ENCODE results near the gene HRCT1. TPM values are rescaled to one million over a fixed set of nuclear protein-coding genes. Genes with fewer than 3 reads are reported as not detected.

Gene HRCT1
- total and polyA plus RNA-seq, 2 of the 4 experiments (the other 2 are of a cell fraction): 1.1 to 3.9 TPM

- no peak overlapping the region for H2BK5ac ChIP-seq (ENCODE audit: low read depth, low read length, poor library complexity, severe bottlenecking)
- peaks cover 34% of the 10 kb centered on the region for H3K27me3 ChIP-seq (ENCODE audit: control insufficient read depth, insufficient read depth, low read length)
- H3K79me1 ChIP-seq (ENCODE audit: low read depth in 1 of 2, low read length in 2 of 2): no peaks in the 10 kb centered on the region
- H2AK5ac ChIP-seq (ENCODE audit: low read depth, low read length): no peak overlapping the region
- H3K9me1 ChIP-seq (ENCODE audit: insufficient read depth, low read length): no peaks in the 10 kb centered on the region
- H2BK15ac ChIP-seq (ENCODE audit: low read depth, low read length): no peak overlapping the region
- H4K8ac ChIP-seq (ENCODE audit: low read depth in 2 of 2, low read length in 2 of 2): no peak overlapping the region
- H3K9me3 ChIP-seq (ENCODE audit: control insufficient read depth, insufficient read depth, low read length): no peaks in the 10 kb centered on the region
- no peak overlapping the region for H3K56ac ChIP-seq (ENCODE audit: extremely low read depth, insufficient read depth, low read length)
- H3K14ac ChIP-seq (replicated peaks; ENCODE audit: low read depth, low read length): no peak overlapping the region
- no TSS peak for BruUV-seq (replicated peaks)
- H3K18ac ChIP-seq (ENCODE audit: low read depth, low read length): no peak overlapping the region
- H3K4me3 ChIP-seq (ENCODE audit: insufficient read depth, low read depth, low read length): no peak overlapping the region
- 100% methylated on average over 1 of the region's 3 CpGs; no CpG with 5 or more reads in 1 of the 2 experiments for WGBS, 2 experiments (ENCODE audit: extremely low coverage in 2 of 2, insufficient read length in 1 of 2)
- H2BK20ac ChIP-seq (ENCODE audit: low read depth, low read length): no peak overlapping the region
- no peak overlapping the region for H2AK9ac ChIP-seq (replicated peaks; ENCODE audit: low read depth, low read length, poor library complexity)
- no peak for DNase-seq
- no peak overlapping the region for H3K27ac ChIP-seq (ENCODE audit: insufficient read depth, low read length)
- H3K23ac ChIP-seq (ENCODE audit: low read depth, low read length): no peak overlapping the region
- no peak overlapping the region for H2BK120ac ChIP-seq (ENCODE audit: low read depth, low read length)
- dilution Hi-C loops (cut with HindIII; ENCODE audit: low sequenced_read_pairs, unreplicated experiment): no loop called here
- H3K4me1 ChIP-seq (ENCODE audit: control insufficient read depth, insufficient read depth, low read length): no peaks in the 10 kb centered on the region
- no peak for ATAC-seq (ENCODE audit: low read depth)
- in situ Hi-C loops (cut with MboI; ENCODE audit: low sequenced_read_pairs): no loop called here
- H4K20me1 ChIP-seq (ENCODE audit: insufficient read depth, low read length): no peaks in the 10 kb centered on the region
- POLR2A ChIA-PET (ENCODE audit: unreplicated experiment): no interaction called here
- H3K9ac ChIP-seq (ENCODE audit: low read depth, low read length): no peak overlapping the region
- no peak overlapping the region for H4K5ac ChIP-seq (ENCODE audit: low read depth, low read length)
- TF ChIP-seq BHLHE40 (IDR thresholded peaks at IDR 0.05; ENCODE audit: low read depth, low read length): no peak
- TF ChIP-seq RFX5 (IDR thresholded peaks at IDR 0.05; ENCODE audit: low read depth, low read length): no peak
- TF ChIP-seq, protein P1, sequence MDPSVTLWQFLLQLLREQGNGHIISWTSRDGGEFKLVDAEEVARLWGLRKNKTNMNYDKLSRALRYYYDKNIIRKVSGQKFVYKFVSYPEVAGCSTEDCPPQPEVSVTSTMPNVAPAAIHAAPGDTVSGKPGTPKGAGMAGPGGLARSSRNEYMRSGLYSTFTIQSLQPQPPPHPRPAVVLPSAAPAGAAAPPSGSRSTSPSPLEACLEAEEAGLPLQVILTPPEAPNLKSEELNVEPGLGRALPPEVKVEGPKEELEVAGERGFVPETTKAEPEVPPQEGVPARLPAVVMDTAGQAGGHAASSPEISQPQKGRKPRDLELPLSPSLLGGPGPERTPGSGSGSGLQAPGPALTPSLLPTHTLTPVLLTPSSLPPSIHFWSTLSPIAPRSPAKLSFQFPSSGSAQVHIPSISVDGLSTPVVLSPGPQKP (IDR thresholded peaks at IDR 0.05; ENCODE audit: borderline replicate concordance, low read depth, low read length): no peak
- TF ChIP-seq CEBPB (IDR thresholded peaks at IDR 0.05; ENCODE audit: low read depth, low read length): no peak
- TF ChIP-seq POLR2A (IDR thresholded peaks at IDR 0.05; ENCODE audit: low read depth, low read length): no peak
- TF ChIP-seq, protein P2, sequence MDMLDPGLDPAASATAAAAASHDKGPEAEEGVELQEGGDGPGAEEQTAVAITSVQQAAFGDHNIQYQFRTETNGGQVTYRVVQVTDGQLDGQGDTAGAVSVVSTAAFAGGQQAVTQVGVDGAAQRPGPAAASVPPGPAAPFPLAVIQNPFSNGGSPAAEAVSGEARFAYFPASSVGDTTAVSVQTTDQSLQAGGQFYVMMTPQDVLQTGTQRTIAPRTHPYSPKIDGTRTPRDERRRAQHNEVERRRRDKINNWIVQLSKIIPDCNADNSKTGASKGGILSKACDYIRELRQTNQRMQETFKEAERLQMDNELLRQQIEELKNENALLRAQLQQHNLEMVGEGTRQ (IDR thresholded peaks at IDR 0.05; ENCODE audit: low read depth, low read length): no peak
- no peak for TF ChIP-seq RAD21 (IDR thresholded peaks at IDR 0.05; ENCODE audit: low read length)
- TF ChIP-seq MXI1 (IDR thresholded peaks at IDR 0.05; ENCODE audit: borderline replicate concordance, low read depth, low read length): no peak
- no peak for TF ChIP-seq NFE2L2 (IDR thresholded peaks at IDR 0.05; ENCODE audit: low read depth, low read length)
- TF ChIP-seq, protein P3, sequence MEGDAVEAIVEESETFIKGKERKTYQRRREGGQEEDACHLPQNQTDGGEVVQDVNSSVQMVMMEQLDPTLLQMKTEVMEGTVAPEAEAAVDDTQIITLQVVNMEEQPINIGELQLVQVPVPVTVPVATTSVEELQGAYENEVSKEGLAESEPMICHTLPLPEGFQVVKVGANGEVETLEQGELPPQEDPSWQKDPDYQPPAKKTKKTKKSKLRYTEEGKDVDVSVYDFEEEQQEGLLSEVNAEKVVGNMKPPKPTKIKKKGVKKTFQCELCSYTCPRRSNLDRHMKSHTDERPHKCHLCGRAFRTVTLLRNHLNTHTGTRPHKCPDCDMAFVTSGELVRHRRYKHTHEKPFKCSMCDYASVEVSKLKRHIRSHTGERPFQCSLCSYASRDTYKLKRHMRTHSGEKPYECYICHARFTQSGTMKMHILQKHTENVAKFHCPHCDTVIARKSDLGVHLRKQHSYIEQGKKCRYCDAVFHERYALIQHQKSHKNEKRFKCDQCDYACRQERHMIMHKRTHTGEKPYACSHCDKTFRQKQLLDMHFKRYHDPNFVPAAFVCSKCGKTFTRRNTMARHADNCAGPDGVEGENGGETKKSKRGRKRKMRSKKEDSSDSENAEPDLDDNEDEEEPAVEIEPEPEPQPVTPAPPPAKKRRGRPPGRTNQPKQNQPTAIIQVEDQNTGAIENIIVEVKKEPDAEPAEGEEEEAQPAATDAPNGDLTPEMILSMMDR (conservative IDR thresholded peaks at IDR 0.05; ENCODE audit: low read depth, low read length): no peak
- TF ChIP-seq CHD1 (IDR thresholded peaks at IDR 0.05; ENCODE audit: low read depth, low read length): no peak
- TF ChIP-seq FOS (IDR thresholded peaks at IDR 0.05; ENCODE audit: low read depth, low read length): no peak
- TF ChIP-seq MAFK (IDR thresholded peaks at IDR 0.05; ENCODE audit: low read depth, low read length): no peak
- TF ChIP-seq MAZ (IDR thresholded peaks at IDR 0.05; ENCODE audit: borderline replicate concordance, low read depth, low read length): no peak
- no peak for TF ChIP-seq RCOR1 (IDR thresholded peaks at IDR 0.05; ENCODE audit: insufficient replicate concordance, low read length)
- TF ChIP-seq SMC3 (IDR thresholded peaks at IDR 0.05; ENCODE audit: low read depth, low read length): no peak
- H3K36me3 ChIP-seq (ENCODE audit: control insufficient read depth, insufficient read depth, low read length): no peaks in the 10 kb centered on the region
- H3K4ac ChIP-seq (ENCODE audit: low read depth, low read length): no peak overlapping the region
- H4K91ac ChIP-seq (ENCODE audit: insufficient read depth, low read depth, low read length): no peak overlapping the region
- CTCF ChIA-PET: interaction anchor here (1.1 to 1.2 kb wide), 2 partner anchors 9 to 65 kb away, joined by 3 read pairs; no protein-coding TSS in a partner anchor
- no peak overlapping the region for H2AFZ ChIP-seq (replicated peaks; ENCODE audit: low read length, poor library complexity)
- intact Hi-C loops (cut with micrococcal nuclease): no loop called here
- H3K4me2 ChIP-seq (ENCODE audit: low read depth, low read length): no peak overlapping the region
These were observed 14.4 kb upstream of the HRCT1 start for GRCh38 chr9:35891646-35892045.

Data from IMR-90 (cell line).